GM12872 (cell line): ENCODE results near the gene PTCD1.

Source experiments
- TF ChIP-seq, protein P1 (sequence below): IDR thresholded peaks from 3 replicates; pipeline ENCODE4 v1.5.1; 2011; ENCODE audit warnings: low read depth, mild to moderate bottlenecking, low read length, moderate library complexity; ENCODE audit not compliant: insufficient read depth

Gene PTCD1, protein sequence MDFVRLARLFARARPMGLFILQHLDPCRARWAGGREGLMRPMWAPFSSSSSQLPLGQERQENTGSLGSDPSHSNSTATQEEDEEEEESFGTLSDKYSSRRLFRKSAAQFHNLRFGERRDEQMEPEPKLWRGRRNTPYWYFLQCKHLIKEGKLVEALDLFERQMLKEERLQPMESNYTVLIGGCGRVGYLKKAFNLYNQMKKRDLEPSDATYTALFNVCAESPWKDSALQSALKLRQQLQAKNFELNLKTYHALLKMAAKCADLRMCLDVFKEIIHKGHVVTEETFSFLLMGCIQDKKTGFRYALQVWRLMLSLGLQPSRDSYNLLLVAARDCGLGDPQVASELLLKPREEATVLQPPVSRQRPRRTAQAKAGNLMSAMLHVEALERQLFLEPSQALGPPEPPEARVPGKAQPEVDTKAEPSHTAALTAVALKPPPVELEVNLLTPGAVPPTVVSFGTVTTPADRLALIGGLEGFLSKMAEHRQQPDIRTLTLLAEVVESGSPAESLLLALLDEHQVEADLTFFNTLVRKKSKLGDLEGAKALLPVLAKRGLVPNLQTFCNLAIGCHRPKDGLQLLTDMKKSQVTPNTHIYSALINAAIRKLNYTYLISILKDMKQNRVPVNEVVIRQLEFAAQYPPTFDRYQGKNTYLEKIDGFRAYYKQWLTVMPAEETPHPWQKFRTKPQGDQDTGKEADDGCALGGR

DNA sequence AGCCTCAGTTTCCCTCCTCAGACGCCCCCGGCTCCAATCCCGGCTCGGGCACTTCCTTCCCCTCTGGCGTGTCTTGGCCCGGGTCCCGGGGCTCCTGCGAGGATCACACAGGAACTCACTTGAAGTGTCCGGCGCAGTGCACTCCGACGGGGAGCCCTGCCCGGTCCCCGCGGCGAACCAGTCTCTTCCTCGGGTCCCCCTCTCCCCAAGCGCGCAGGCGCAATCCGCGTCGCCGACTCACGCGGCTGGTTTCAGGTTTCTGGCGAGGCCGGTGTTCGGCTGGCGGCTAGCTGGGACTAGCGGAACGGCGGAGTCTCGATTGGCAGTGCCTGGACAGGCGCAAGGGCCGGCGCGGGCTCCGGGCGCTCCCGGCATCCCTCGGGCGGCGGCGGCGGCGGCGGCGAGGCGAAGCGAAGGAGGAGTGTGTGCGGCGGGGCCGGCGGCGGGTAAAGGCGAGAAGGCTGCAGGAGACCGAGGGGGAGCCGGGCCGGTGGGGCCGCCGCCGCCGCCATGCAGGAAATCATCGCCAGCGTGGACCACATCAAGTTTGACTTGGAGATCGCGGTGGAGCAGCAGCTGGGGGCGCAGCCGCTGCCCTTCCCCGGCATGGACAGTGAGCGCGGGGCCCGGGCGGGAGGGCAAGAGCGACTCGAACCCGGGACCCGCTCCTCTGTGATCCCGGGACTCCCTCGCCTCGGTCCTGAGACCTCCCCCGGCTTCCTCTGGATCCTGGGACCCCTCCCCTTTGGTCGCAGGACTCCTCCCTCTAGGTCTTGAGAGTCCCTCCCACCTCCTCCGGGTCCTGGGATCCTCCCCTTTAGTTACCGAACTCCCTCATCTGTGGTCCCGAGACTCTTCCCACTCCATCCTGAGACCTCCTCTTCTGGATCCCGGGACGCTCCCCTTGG is at the start of gene PTCD1, which contains the start of gene CPSF4:
TSS of gene PTCD1 (minus strand) at position 226 of the 908 bp plus-strand sequence. CDS start 3,556 bp downstream, outside the sequence.
TSS of gene CPSF4 (plus strand) at position 371 of the 908 bp plus-strand sequence. CDS start at position 511, 140 bp downstream.
- TF ChIP-seq, protein P1, sequence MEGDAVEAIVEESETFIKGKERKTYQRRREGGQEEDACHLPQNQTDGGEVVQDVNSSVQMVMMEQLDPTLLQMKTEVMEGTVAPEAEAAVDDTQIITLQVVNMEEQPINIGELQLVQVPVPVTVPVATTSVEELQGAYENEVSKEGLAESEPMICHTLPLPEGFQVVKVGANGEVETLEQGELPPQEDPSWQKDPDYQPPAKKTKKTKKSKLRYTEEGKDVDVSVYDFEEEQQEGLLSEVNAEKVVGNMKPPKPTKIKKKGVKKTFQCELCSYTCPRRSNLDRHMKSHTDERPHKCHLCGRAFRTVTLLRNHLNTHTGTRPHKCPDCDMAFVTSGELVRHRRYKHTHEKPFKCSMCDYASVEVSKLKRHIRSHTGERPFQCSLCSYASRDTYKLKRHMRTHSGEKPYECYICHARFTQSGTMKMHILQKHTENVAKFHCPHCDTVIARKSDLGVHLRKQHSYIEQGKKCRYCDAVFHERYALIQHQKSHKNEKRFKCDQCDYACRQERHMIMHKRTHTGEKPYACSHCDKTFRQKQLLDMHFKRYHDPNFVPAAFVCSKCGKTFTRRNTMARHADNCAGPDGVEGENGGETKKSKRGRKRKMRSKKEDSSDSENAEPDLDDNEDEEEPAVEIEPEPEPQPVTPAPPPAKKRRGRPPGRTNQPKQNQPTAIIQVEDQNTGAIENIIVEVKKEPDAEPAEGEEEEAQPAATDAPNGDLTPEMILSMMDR = no peak

DNA sequence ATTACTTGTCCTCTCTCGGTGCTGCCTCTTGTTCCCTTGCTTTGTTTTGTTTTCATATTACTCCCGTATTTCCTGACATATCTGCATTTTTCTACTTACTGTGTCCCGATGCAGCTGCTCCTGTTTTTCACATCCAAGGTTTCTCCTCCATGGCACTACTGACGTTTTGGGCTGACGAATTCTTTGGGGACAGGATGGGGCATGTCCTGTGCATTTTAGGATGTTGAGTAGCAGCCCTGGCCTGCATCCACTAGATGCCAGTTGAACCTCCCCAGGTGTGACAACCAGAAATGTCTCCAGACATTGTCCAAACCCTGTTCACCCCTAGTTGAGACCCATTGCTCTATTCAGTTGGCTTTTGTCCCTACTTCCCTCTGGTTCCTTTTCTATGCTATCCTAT is 46.5 kb upstream of the PTCD1 start:
- TF ChIP-seq, protein P1 = no peak

DNA sequence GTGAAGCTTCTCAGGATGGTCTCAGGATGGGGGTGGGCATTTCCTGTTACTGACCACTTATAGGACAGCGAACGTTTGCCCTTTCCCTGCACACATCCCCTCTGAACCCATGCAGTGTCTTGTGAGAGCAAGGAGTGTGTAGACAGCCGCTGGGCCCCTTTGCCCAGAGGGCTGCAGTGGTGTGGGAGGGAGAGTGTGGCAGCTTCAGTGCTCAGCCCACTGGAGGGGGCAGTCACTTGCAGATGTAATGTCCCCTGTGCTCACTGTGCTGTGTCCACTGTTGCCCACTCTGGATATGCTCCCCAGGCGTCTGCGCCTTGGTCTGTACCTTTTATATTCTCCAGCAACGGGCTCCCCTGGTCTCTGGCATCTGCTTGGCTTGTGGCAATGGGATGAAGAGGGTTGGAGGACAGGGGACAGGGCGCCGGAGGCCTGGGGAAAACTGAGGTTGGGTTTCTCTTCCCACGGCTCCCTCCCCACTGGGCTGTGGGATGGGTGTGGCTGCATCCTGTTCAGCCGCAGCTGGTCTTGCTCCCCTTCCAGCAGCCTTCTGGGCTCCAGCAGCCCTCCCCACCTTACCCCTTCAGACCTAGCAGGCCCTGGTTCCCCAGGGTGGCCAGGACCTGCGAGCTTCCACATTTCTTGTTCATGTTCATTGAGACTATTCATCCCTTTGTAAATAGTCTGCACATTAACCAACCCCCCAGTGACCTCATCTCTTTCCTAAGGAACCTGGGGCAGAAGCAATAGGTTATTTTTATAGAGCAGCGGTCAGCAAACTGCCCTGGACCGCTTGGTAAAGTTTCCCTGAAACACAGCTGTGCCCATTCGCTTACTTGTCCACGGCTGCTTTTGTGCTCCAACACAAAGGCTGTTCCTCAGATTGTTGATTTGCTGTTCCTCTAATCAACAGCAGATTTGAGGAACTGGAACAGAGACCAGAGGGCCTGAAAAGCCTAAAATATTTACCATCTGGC is 40.2 kb upstream of the PTCD1 start:
- TF ChIP-seq, protein P1 = no peak

DNA sequence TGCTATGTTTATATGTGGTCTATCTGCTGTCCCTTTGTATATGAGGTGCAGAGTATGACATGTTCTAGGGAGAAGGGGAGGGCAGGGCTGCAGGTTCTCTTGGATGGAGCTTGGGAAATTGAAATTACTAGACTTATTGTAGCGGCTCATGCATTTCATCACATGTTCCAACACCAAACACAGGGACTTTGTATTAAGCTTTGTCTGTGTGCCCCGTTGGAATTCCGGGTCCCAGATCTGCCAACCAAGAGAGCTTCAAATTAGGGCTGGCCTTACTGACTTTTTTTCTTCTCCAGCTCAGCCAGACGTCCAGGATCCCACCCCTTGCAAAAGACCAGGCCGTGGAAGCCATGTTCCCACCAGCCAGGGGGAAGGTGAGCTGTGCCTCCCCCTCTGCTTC is 37.5 kb upstream of the PTCD1 start:
- TF ChIP-seq, protein P1 = no peak

DNA sequence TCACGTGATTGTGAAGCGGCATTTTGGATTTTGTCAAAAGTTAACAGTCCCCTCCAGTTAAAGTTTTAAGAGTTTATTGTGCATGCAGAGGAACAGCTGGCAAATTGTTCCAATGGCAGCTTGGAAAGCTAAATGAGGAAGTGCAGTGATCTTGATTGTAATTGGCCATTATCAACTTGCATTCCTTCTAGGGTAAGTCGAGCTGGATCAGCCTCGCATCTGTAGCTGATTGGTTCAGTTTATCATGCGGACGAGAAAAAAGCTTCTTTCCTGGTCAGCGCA is 34.7 kb upstream of the PTCD1 start:
- TF ChIP-seq, protein P1 = no peak

DNA sequence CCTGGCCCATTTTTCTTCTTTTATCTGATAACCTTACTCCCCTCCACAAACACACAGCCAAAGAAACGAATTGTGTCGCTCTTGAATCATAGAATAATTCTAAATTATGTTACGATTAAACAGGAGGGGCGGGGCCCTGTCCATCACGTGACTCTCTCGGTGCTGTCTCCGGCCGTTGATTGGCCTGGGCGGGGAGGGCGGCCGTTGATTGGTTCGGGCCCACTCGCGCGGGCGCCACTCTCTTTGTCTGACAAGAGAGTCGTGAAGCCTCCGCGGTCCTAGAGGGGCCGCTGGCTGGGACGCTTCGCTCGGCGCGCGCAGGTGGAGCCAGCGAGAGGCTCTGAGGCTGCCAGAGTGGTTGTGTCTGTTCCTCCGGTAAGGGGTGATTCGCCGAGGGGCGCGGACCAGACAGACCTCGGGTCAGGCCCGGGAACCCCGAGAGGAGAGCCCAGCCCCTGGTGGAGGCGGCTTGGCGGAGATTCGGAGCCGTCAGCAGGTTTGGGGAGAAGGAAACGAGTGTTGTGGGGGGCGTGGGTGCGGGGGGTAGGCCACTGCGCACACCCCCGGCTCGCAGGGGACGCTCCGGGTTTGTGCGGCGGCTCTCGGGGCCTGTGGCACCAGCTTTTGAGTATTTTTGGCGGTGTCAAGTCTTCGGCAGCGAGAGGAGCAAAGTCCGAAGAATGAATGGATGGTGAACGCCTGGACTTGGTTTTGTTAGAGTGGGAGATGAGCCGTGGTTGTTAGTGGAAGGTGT is 34.1 kb upstream of the PTCD1 start, which contains the start of gene ZNF789:
TSS of gene ZNF789 (plus strand) at position 330 of the 754 bp plus-strand sequence. CDS start 3,567 bp downstream, outside the sequence.
- TF ChIP-seq, protein P1 = no peak
